Right lobe of liver (tissue), 6 donors: ENCODE measurements around the gene ZNF714. TPM values are rescaled to one million over a fixed set of nuclear protein-coding genes. Genes with fewer than 3 reads are reported as not detected.

Experiments used
- ATAC-seq, 4 donors: fragments of 200-7000 bp; cut with Tn5 transposase; one replicate each; pipeline ENCODE4 v1.9.1; 2020; ENCODE audit warnings: mild to moderate bottlenecking in 4 of 4, moderate library complexity in 4 of 4
- DNase-seq, 3 donors: peaks; one replicate each; pipeline ENCODE4 v3.0.0-alpha.2; 2020
- H3K27ac ChIP-seq, 3 donors: fragments of 200-600 bp; one replicate each; pipeline ENCODE4 v1.8.0; 2022
- H3K27me3 ChIP-seq, 2 donors: fragments of 200-600 bp; one replicate each; pipeline ENCODE4 v1.8.0; 2022
- H3K36me3 ChIP-seq, 4 donors: fragments of 200-600 bp; sonication (generic) in 1 of 4; one replicate each; pipeline versions ENCODE4 v1.5.1 to v1.8.0; 2017 to 2022; ENCODE audit warnings: control low read depth in 1 of 4
- H3K4me1 ChIP-seq, 4 donors: fragments of 200-600 bp; sonication (generic) in 1 of 4; one replicate each; pipeline versions ENCODE4 v1.5.1 to v1.8.0; 2017 to 2022; ENCODE audit warnings: control low read depth in 1 of 4
- H3K4me3 ChIP-seq, 3 donors: fragments of 200-600 bp; one replicate each; pipeline ENCODE4 v1.8.0; 2022
- H3K9me3 ChIP-seq, 4 donors: fragments of 200-600 bp; sonication (generic) in 1 of 4; one replicate each; pipeline versions ENCODE4 v1.5.1 to v1.8.0; 2017 to 2022; ENCODE audit warnings: control low read depth in 1 of 4
- POLR2A ChIP-seq: fragments of 450-650 bp; IDR thresholded peaks from one replicate; pipeline ENCODE4 v1.6.1; 2017; ENCODE audit warnings: antibody characterized with exemption, mild to moderate bottlenecking
- WGBS: methylation state at CpG from one replicate; pipeline ENCODE4 v1.1.6; 2018; ENCODE audit warnings: low coverage, low lambda C conversion rate; ENCODE audit not compliant: insufficient coverage; ENCODE audit errors: missing lambda C conversion rate; 5-methylcytosine and 5-hydroxymethylcytosine counted together
- intact Hi-C, 2 donors: fragments of 100-400 bp; cut with DNase I; formaldehyde crosslinking; loops; one replicate each; pipeline versions ENCODE4 v1.11.2 to v1.14.1; 2022
- total RNA-seq, 6 experiments: library from RNA; depleted of rRNA in 2 of 6; stranded (reverse); fragments of >200 nt in 2 of 6; fragmentation: NEBNext Ultra II Directional in 3 of 6; extraction: Animal tissue kit (Norgen Biotek cat#: 25700) in 3 of 6; gene quantifications; one replicate each; pipeline versions ENCODE4 v1.1.0 to v1.2.4, GENCODE V29; 2016 to 2023
- TF ChIP-seq, protein P1 (sequence below), 4 donors: fragments of 200-600 bp in 3 of 4; fragments of 450-650 bp in 1 of 4; IDR thresholded peaks; one replicate each; pipeline versions ENCODE4 v1.5.1 to v1.8.0; 2016 to 2022; ENCODE audit warnings: antibody characterized with exemption in 4 of 4, mild to moderate bottlenecking in 2 of 4
- donor health status: DM: no; HTN: yes; CAD: no.
- donor health status: DM: no; HTN: no; CAD: no.
- donor health status: DM: no; HTN: no; CAD: no.
- donor health status: DM: no; HTN: yes; CAD: no.
- donor health status: DM: no; HTN: yes; CAD: no.

The ZNF714 gene
- total RNA-seq, 6 experiments from 2014 or later = 0.43 to 1.1 (median 0.67) TPM

DNA sequence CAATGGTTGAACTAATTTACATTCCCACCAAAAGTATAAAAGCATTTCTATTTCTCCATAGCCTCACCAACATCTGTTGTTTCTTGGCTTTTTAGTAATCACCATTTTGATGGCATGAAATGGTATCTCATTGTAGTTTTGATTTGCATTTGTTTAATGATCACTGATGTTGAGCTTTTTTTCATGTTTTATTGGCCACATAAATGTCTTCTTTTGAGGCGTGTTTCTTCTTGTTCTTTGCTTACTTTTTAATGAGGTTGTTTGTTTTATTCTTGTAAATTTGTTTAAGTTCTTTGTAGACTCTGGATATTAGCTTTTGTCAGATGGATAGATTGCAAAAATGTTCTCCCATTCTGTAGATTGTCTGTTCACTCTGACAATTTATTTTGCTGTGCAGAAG, 28.2 kb downstream of the ZNF714 start:
- WGBS = 58% methylated on average over 1 of the region's 1 CpG
- H3K4me3 ChIP-seq = no peak overlapping the region
- no peak for TF ChIP-seq POLR2A
- TF ChIP-seq, protein P1, sequence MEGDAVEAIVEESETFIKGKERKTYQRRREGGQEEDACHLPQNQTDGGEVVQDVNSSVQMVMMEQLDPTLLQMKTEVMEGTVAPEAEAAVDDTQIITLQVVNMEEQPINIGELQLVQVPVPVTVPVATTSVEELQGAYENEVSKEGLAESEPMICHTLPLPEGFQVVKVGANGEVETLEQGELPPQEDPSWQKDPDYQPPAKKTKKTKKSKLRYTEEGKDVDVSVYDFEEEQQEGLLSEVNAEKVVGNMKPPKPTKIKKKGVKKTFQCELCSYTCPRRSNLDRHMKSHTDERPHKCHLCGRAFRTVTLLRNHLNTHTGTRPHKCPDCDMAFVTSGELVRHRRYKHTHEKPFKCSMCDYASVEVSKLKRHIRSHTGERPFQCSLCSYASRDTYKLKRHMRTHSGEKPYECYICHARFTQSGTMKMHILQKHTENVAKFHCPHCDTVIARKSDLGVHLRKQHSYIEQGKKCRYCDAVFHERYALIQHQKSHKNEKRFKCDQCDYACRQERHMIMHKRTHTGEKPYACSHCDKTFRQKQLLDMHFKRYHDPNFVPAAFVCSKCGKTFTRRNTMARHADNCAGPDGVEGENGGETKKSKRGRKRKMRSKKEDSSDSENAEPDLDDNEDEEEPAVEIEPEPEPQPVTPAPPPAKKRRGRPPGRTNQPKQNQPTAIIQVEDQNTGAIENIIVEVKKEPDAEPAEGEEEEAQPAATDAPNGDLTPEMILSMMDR (IDR thresholded peaks at IDR 0.05) = no peak
- H3K27me3 ChIP-seq = no peaks in the 10 kb centered on the region
- no peaks in the 10 kb centered on the region for H3K9me3 ChIP-seq
- ATAC-seq (no peak), DNase-seq (no peak)
- no peak overlapping the region for H3K27ac ChIP-seq
- H3K4me1 ChIP-seq = no peaks in the 10 kb centered on the region
- no peaks in the 10 kb centered on the region for H3K36me3 ChIP-seq
- intact Hi-C loops = no loop called here

DNA sequence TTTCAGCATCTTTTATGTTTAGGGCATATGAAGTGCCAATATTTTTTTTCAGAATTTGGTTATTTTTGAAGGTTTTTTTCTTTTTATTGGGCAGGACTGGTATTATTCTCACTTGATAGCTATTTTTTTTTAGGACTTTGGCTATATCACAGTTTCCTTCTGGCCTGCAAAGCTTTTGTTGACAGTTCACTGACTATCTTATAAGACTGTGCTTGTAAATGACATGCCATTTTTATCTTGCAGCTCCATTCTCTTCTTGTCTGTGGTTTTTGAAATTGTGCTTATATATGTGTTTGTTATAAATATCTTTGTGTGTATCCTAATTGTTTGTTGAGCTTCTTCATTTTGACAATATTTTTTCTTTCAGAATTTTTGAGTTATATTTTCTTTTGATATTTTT, 33.4 kb downstream of the ZNF714 start:
- Histone ChIP-seq H3K36me3 (peaks cover 0 to 8% (median 0%) of the 10 kb centered on the region in 4 donors), H3K4me1 (no peaks in the 10 kb centered on the region), H3K4me3 (no peak overlapping the region), H3K27ac (no peak overlapping the region), H3K9me3 (no peaks in the 10 kb centered on the region), H3K27me3 (no peaks in the 10 kb centered on the region)
- ATAC-seq (no peak), DNase-seq (no peak)
- TF ChIP-seq, protein P1 (IDR thresholded peaks at IDR 0.05) = no peak
- TF ChIP-seq POLR2A = no peak
- intact Hi-C loops = no loop called here

DNA sequence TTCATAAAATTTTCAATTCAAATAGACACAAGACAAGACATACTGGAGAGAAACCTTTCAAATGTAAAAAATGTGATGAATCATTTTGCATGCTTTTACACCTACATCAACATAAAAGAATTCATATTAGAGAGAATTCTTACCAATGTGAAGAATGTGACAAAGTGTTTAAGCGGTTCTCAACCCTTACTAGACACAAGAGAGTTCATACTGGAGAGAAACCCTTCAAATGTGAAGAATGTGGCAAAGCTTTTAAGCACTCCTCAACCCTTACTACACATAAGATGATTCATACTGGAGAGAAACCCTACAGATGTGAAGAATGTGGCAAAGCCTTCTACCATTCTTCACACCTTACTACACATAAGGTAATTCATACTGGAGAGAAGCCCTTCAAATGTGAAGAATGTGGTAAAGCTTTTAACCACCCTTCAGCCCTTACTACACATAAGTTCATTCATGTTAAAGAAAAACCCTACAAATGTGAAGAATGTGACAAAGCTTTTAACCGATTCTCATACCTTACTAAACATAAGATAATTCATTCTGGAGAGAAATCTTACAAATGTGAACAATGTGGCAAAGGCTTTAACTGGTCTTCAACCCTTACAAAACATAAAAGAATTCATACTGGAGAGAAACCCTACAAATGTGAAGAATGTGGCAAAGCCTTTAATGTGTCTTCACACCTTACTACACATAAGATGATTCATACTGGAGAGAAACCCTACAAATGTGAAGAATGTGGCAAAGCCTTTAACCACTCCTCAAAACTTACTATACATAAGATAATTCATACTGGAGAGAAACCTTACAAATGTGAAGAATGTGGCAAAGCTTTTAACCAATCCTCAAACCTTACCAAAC, 35.3 kb downstream of the ZNF714 start:
- TF ChIP-seq, protein P1 (IDR thresholded peaks at IDR 0.05) = no peak
- TF ChIP-seq POLR2A = no peak
- H3K36me3 ChIP-seq = peaks cover 0 to 8% (median 0%) of the 10 kb centered on the region in 4 donors

DNA sequence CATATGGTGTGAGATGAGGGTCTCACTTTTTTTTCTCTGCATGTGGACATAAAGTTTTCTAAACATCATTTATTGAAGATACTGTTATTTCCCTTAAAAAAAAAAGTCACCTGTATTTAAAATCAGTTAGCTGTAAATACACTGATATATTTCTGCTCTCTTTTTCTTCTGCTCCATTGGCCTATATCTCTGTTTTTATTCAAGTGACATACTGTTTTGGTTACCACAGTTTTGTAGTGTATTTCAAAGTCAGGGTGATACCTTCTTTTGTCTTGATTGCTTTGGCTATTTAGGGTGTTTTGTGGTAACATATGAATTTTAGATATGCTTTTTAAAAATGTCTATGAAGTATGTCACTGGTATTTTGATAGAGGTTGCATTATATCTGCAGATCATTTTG, 44.1 kb downstream of the ZNF714 start:
- intact Hi-C loops = no loop called here
- DNase-seq (no peak), ATAC-seq (no peak)
- Histone ChIP-seq H3K27me3 (no peaks in the 10 kb centered on the region), H3K27ac (no peak overlapping the region), H3K4me1 (no peaks in the 10 kb centered on the region), H3K4me3 (no peak overlapping the region), H3K9me3 (no peaks in the 10 kb centered on the region), H3K36me3 (no peaks in the 10 kb centered on the region)
- TF ChIP-seq, protein P1 (IDR thresholded peaks at IDR 0.05) = no peak
- no peak for TF ChIP-seq POLR2A

More for the DNA sequence above, 35.3 kb downstream of the ZNF714 start:
- no peaks in the 10 kb centered on the region for H3K4me1 ChIP-seq
- no peak overlapping the region for H3K4me3 ChIP-seq
- WGBS = 72% methylated on average over 2 of the region's 2 CpGs
- DNase-seq (no peak), ATAC-seq (no peak)
- H3K27ac ChIP-seq = no peak overlapping the region
- H3K27me3 ChIP-seq = no peaks in the 10 kb centered on the region
- H3K9me3 ChIP-seq = no peaks in the 10 kb centered on the region
- intact Hi-C loops = no loop called here
